Measurements from ENCODE around the gene BOD1. TPM values are rescaled to one million over a fixed set of nuclear protein-coding genes. Genes with fewer than 3 reads are reported as not detected.

BOD1 gene
- total RNA-seq, 4 donors from 2014 or later: 46.3 to 53.3 (median 48.7) TPM

GRCh38 chr5:173640156-173640804 lies 23.8 kb upstream of the BOD1 start:
- H3K9me3 ChIP-seq: no peaks in the 10 kb centered on the region
- H3K36me3 ChIP-seq: no peaks in the 10 kb centered on the region
- no peak overlapping the region for H3K27ac ChIP-seq
- no peaks in the 10 kb centered on the region for H3K4me1 ChIP-seq
- peak in 1 of 2 donors; percentile 28 for DNase-seq (ENCODE audit: low spot score in 2 of 2)
- 40% methylated on average over 4 of the region's 4 CpGs for WGBS
- TF ChIP-seq POLR2A (IDR thresholded peaks at IDR 0.05): no peak
- no peak for TF ChIP-seq EP300 (IDR thresholded peaks at IDR 0.05)
- no peaks in the 10 kb centered on the region for H3K27me3 ChIP-seq
- no peak overlapping the region for H3K4me3 ChIP-seq

- Histone ChIP-seq H3K4me3 (no peak overlapping the region), H3K36me3 (no peaks in the 10 kb centered on the region), H3K4me1 (peaks cover 6% of the 10 kb centered on the region), H3K9me3 (no peaks in the 10 kb centered on the region), H3K27me3 (no peaks in the 10 kb centered on the region), H3K27ac (no peak overlapping the region)
- 68% methylated on average over 10 of the region's 10 CpGs for WGBS
- DNase-seq (ENCODE audit: low spot score in 2 of 2): peak in 1 of 2 donors; percentile 24
- TF ChIP-seq POLR2A (IDR thresholded peaks at IDR 0.05) (no peak), POLR2AphosphoS5 (IDR thresholded peaks at IDR 0.05) (no peak)
- TF ChIP-seq, protein P1, sequence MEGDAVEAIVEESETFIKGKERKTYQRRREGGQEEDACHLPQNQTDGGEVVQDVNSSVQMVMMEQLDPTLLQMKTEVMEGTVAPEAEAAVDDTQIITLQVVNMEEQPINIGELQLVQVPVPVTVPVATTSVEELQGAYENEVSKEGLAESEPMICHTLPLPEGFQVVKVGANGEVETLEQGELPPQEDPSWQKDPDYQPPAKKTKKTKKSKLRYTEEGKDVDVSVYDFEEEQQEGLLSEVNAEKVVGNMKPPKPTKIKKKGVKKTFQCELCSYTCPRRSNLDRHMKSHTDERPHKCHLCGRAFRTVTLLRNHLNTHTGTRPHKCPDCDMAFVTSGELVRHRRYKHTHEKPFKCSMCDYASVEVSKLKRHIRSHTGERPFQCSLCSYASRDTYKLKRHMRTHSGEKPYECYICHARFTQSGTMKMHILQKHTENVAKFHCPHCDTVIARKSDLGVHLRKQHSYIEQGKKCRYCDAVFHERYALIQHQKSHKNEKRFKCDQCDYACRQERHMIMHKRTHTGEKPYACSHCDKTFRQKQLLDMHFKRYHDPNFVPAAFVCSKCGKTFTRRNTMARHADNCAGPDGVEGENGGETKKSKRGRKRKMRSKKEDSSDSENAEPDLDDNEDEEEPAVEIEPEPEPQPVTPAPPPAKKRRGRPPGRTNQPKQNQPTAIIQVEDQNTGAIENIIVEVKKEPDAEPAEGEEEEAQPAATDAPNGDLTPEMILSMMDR (IDR thresholded peaks at IDR 0.05): no peak
These were observed 21.9 kb upstream of the BOD1 start for GRCh38 chr5:173638126-173639040.

- H3K4me1 ChIP-seq: peaks cover 8% of the 10 kb centered on the region
- no peaks in the 10 kb centered on the region for H3K36me3 ChIP-seq
- no peaks in the 10 kb centered on the region for H3K27me3 ChIP-seq
- DNase-seq (ENCODE audit: low spot score in 2 of 2): no peak
- no peaks in the 10 kb centered on the region for H3K9me3 ChIP-seq
- WGBS: 66% methylated on average over 7 of the region's 7 CpGs
- no peak overlapping the region for H3K4me3 ChIP-seq
- no peak for TF ChIP-seq POLR2AphosphoS5 (IDR thresholded peaks at IDR 0.05)
- TF ChIP-seq POLR2A (IDR thresholded peaks at IDR 0.05): no peak
- TF ChIP-seq, protein P1 (IDR thresholded peaks at IDR 0.05): no peak
- no peak for TF ChIP-seq EP300 (IDR thresholded peaks at IDR 0.05)
- H3K27ac ChIP-seq: no peak overlapping the region
These were observed 20.9 kb upstream of the BOD1 start for GRCh38 chr5:173637340-173637739.

- no peak overlapping the region for H3K27ac ChIP-seq
- TF ChIP-seq POLR2A (IDR thresholded peaks at IDR 0.05) (no peak), EP300 (IDR thresholded peaks at IDR 0.05) (no peak), POLR2AphosphoS5 (IDR thresholded peaks at IDR 0.05) (no peak)
- TF ChIP-seq, protein P1 (IDR thresholded peaks at IDR 0.05): no peak
- H3K4me3 ChIP-seq: no peak overlapping the region
- WGBS: 81% methylated on average over 4 of the region's 4 CpGs
- no peaks in the 10 kb centered on the region for H3K36me3 ChIP-seq
- no peak for DNase-seq (ENCODE audit: low spot score in 2 of 2)
- H3K27me3 ChIP-seq: no peaks in the 10 kb centered on the region
- H3K9me3 ChIP-seq: no peaks in the 10 kb centered on the region
- H3K4me1 ChIP-seq: peaks cover 8% of the 10 kb centered on the region
These were observed 18.1 kb upstream of the BOD1 start for GRCh38 chr5:173634465-173634983.

GRCh38 chr5:173633304-173633703 lies 16.9 kb upstream of the BOD1 start:
- Histone ChIP-seq H3K4me1 (peaks cover 8% of the 10 kb centered on the region), H3K27ac (no peak overlapping the region)
- TF ChIP-seq POLR2AphosphoS5 (IDR thresholded peaks at IDR 0.05) (no peak), POLR2A (IDR thresholded peaks at IDR 0.05) (no peak), EP300 (IDR thresholded peaks at IDR 0.05) (no peak)
- TF ChIP-seq, protein P1 (IDR thresholded peaks at IDR 0.05): no peak

More at GRCh38 chr5:173633304-173633703, 16.9 kb upstream of the BOD1 start:
- Histone ChIP-seq H3K36me3 (no peaks in the 10 kb centered on the region), H3K27me3 (no peaks in the 10 kb centered on the region), H3K9me3 (no peaks in the 10 kb centered on the region), H3K4me3 (no peak overlapping the region)
- 66% methylated on average over 9 of the region's 10 CpGs for WGBS
- no peak for DNase-seq (ENCODE audit: low spot score in 2 of 2)
